ENCODE results near the gene SHF.

SHF gene

GRCh38 chr15:45166834-45167630 lies 20.7 kb downstream of the SHF start:
- H3K36me3 ChIP-seq (replicated peaks): no peaks in the 10 kb centered on the region
- H3K4me3 ChIP-seq (ENCODE audit: low read depth, low read length): peak overlapping the region; percentile 60
- TF ChIP-seq CTCF (IDR thresholded peaks at IDR 0.05; ENCODE audit: low read depth, low read length, missing control alignments): peak; percentile 80
- H3K27ac ChIP-seq: peak overlapping the region; percentile 69
- in situ Hi-C loops (cut with HindIII; ENCODE audit: low pct_ligation_motif_present, low sequenced_read_pairs): no loop called here
- peak; percentile 59 for DNase-seq
- H3K27me3 ChIP-seq (replicated peaks): no peaks in the 10 kb centered on the region

- TF ChIP-seq CTCF (IDR thresholded peaks at IDR 0.05; ENCODE audit: low read depth, low read length, missing control alignments): no peak
- Histone ChIP-seq H3K27me3 (replicated peaks) (no peaks in the 10 kb centered on the region), H3K4me3 (ENCODE audit: low read depth, low read length) (no peak overlapping the region), H3K27ac (no peak overlapping the region), H3K36me3 (replicated peaks) (no peaks in the 10 kb centered on the region)
- in situ Hi-C loops (cut with HindIII; ENCODE audit: low pct_ligation_motif_present, low sequenced_read_pairs): no loop called here
- no peak for DNase-seq
Measured at GRCh38 chr15:45165536-45165935, 22.2 kb downstream of the SHF start.

- Histone ChIP-seq H3K27ac (no peak overlapping the region), H3K36me3 (replicated peaks) (no peaks in the 10 kb centered on the region), H3K27me3 (replicated peaks) (no peaks in the 10 kb centered on the region), H3K4me3 (ENCODE audit: low read depth, low read length) (no peak overlapping the region)
- in situ Hi-C loops (cut with HindIII; ENCODE audit: low pct_ligation_motif_present, low sequenced_read_pairs): no loop called here
- no peak for TF ChIP-seq CTCF (IDR thresholded peaks at IDR 0.05; ENCODE audit: low read depth, low read length, missing control alignments)
- DNase-seq: no peak
Measured at GRCh38 chr15:45164914-45165313, 22.9 kb downstream of the SHF start.

GRCh38 chr15:45163508-45163856 lies 24.3 kb downstream of the SHF start:
- H3K27ac ChIP-seq: no peak overlapping the region
- in situ Hi-C loops (cut with HindIII; ENCODE audit: low pct_ligation_motif_present, low sequenced_read_pairs): no loop called here
- TF ChIP-seq CTCF (IDR thresholded peaks at IDR 0.05; ENCODE audit: low read depth, low read length, missing control alignments): no peak

GRCh38 chr15:45162771-45163507 lies 24.8 kb downstream of the SHF start:
- in situ Hi-C loops (cut with HindIII; ENCODE audit: low pct_ligation_motif_present, low sequenced_read_pairs): no loop called here
- Histone ChIP-seq H3K36me3 (replicated peaks) (no peaks in the 10 kb centered on the region), H3K27ac (no peak overlapping the region), H3K4me3 (ENCODE audit: low read depth, low read length) (no peak overlapping the region), H3K27me3 (replicated peaks) (no peaks in the 10 kb centered on the region)
- peak; percentile 82 for DNase-seq
- peak; percentile 98 for TF ChIP-seq CTCF (IDR thresholded peaks at IDR 0.05; ENCODE audit: low read depth, low read length, missing control alignments)

More at GRCh38 chr15:45163508-45163856, 24.3 kb downstream of the SHF start:
- Histone ChIP-seq H3K27me3 (replicated peaks) (no peaks in the 10 kb centered on the region), H3K4me3 (ENCODE audit: low read depth, low read length) (no peak overlapping the region), H3K36me3 (replicated peaks) (no peaks in the 10 kb centered on the region)
- DNase-seq: no peak
